H1 (cell line): ENCODE measurements around the gene H6PD. TPM values are rescaled to one million over a fixed set of nuclear protein-coding genes. Genes with fewer than 3 reads are reported as not detected.

ENCODE experiments used
- CHD7 ChIP-seq: fragments of 300-600 bp; sonication (generic); IDR thresholded peaks from 2 replicates; pipeline ENCODE4 v1.7.1; 2012; ENCODE audit warnings: low read length, moderate library complexity, mild to moderate bottlenecking, inconsistent platforms; ENCODE audit not compliant: insufficient replicate concordance
- RBBP5 ChIP-seq: IDR thresholded peaks from 2 replicates; pipeline ENCODE4 v1.7.1; 2012; ENCODE audit warnings: low read depth, mild to moderate bottlenecking, inconsistent platforms, low read length, moderate library complexity, borderline replicate concordance
- RXRA ChIP-seq: IDR thresholded peaks from 2 replicates; pipeline ENCODE4 v1.6.1; 2011; ENCODE audit warnings: low read depth, mild to moderate bottlenecking, low read length, moderate library complexity; ENCODE audit not compliant: insufficient read depth
- polyA plus RNA-seq, 7 experiments: library from polyadenylated mRNA; depleted of rRNA in 3 of 7; stranded (reverse) in 5 of 7; unstranded in 2 of 7; fragments of >200 nt in 5 of 7; fragments of 200-250 nt in 2 of 7; gene quantifications; 1 replicate in 5 of 7; 2 replicates in 1 of 7; 4 replicates in 1 of 7; pipeline versions ENCODE4 v1.2.1 to v1.2.3, GENCODE V29; 2011 to 2013; ENCODE audit warnings: missing spikeins in 2 of 7, mixed read lengths in 2 of 7
- total RNA-seq: library from RNA; stranded (reverse); fragmentation: NEBNext Ultra II Directional; extraction: Animal tissue kit (Norgen Biotek cat#: 25700); gene quantifications from 2 replicates; pipeline ENCODE4 v1.2.1, GENCODE V29; 2021

H6PD gene
- total and polyA plus RNA-seq, 2 of the 8 experiments (the other 6 are each of a cell fraction or from before 2014, with no cell fraction given) = 3.6 to 3.8 TPM

GRCh38 chr1:9211291-9211811, 23.2 kb upstream of the H6PD start (continued):
- TF ChIP-seq CHD7 = no peak
- TF ChIP-seq RBBP5 = no peak
- no peak for TF ChIP-seq RXRA
